KOPT-K1 (cell line): ENCODE data around the gene RNF213.

Source experiments
- H3K27ac ChIP-seq: fragments of 200-600 bp; sonication (generic); 2 replicates; pipeline ENCODE4 v1.5.1; 2016; ENCODE audit warnings: antibody characterized with exemption, mild to moderate bottlenecking, low read depth, low read length; ENCODE audit not compliant: poor library complexity, severe bottlenecking
- H3K36me3 ChIP-seq: fragments of 200-600 bp; sonication (generic); 2 replicates; pipeline ENCODE4 v1.5.1; 2017; ENCODE audit warnings: antibody characterized with exemption, mild to moderate bottlenecking, low read length, moderate library complexity; ENCODE audit not compliant: insufficient read depth
- H3K9me3 ChIP-seq: fragments of 200-600 bp; sonication (generic); 2 replicates; pipeline ENCODE4 v1.5.1; 2017; ENCODE audit warnings: antibody characterized with exemption, low read length, mild to moderate bottlenecking; ENCODE audit not compliant: insufficient read depth, poor library complexity, severe bottlenecking

Gene RNF213

GRCh38 chr17:80345841-80346497 is 85.3 kb downstream of the RNF213 start:
- Histone ChIP-seq H3K27ac (no peak overlapping the region), H3K9me3 (no peaks in the 10 kb centered on the region), H3K36me3 (peaks cover 98% of the 10 kb centered on the region)

DNA sequence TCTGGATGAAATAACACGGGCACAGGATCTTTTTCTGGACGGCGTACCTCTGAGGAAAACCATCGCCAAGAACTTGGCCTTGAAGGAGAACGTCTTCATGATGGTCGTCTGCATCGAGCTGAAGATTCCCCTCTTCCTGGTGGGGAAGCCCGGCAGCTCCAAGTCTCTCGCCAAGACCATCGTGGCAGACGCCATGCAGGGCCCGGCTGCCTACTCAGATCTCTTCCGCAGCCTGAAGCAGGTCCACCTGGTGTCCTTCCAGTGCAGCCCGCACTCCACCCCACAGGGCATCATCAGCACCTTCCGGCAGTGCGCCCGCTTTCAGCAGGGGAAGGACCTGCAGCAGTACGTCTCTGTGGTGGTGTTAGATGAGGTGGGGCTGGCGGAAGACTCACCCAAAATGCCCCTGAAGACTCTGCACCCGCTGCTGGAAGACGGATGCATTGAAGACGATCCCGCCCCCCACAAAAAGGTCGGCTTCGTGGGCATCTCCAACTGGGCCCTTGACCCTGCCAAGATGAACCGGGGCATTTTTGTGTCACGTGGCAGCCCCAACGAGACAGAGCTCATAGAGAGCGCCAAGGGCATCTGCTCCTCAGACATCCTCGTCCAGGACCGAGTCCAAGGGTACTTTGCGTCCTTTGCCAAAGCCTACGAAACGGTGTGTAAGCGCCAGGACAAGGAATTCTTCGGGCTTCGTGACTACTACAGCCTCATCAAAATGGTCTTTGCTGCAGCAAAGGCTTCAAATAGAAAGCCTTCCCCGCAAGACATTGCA is 86.0 kb downstream of the RNF213 start:
- H3K36me3 ChIP-seq = peaks cover 98% of the 10 kb centered on the region
- no peaks in the 10 kb centered on the region for H3K9me3 ChIP-seq
- no peak overlapping the region for H3K27ac ChIP-seq

DNA sequence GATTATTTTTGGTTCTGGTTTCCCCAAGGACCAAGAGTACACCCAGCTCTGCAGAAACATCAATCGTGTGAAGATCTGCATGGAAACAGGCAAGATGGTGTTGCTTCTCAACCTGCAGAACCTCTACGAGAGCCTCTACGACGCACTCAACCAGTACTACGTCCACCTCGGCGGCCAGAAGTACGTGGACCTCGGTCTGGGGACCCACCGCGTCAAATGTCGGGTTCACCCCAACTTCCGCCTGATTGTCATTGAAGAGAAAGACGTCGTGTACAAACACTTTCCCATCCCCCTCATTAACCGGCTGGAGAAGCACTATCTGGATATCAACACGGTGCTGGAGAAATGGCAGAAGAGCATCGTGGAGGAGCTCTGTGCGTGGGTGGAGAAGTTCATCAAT is 86.9 kb downstream of the RNF213 start:
- H3K36me3 ChIP-seq = peaks cover 100% of the 10 kb centered on the region
- no peak overlapping the region for H3K27ac ChIP-seq
- no peaks in the 10 kb centered on the region for H3K9me3 ChIP-seq

GRCh38 chr17:80347948-80348351 is 87.3 kb downstream of the RNF213 start:
- H3K36me3 ChIP-seq = peaks cover 100% of the 10 kb centered on the region
- no peaks in the 10 kb centered on the region for H3K9me3 ChIP-seq

GRCh38 chr17:80348551-80349150 is 88.0 kb downstream of the RNF213 start:
- H3K9me3 ChIP-seq = no peaks in the 10 kb centered on the region
- peaks cover 100% of the 10 kb centered on the region for H3K36me3 ChIP-seq
- H3K27ac ChIP-seq = no peak overlapping the region

More at GRCh38 chr17:80347948-80348351, 87.3 kb downstream of the RNF213 start:
- H3K27ac ChIP-seq = no peak overlapping the region

GRCh38 chr17:80349151-80349651 is 88.5 kb downstream of the RNF213 start:
- Histone ChIP-seq H3K9me3 (no peaks in the 10 kb centered on the region), H3K27ac (no peak overlapping the region), H3K36me3 (peaks cover 100% of the 10 kb centered on the region)

GRCh38 chr17:80349751-80350150 is 89.1 kb downstream of the RNF213 start:
- no peak overlapping the region for H3K27ac ChIP-seq
- H3K9me3 ChIP-seq = no peaks in the 10 kb centered on the region
- peaks cover 100% of the 10 kb centered on the region for H3K36me3 ChIP-seq

DNA sequence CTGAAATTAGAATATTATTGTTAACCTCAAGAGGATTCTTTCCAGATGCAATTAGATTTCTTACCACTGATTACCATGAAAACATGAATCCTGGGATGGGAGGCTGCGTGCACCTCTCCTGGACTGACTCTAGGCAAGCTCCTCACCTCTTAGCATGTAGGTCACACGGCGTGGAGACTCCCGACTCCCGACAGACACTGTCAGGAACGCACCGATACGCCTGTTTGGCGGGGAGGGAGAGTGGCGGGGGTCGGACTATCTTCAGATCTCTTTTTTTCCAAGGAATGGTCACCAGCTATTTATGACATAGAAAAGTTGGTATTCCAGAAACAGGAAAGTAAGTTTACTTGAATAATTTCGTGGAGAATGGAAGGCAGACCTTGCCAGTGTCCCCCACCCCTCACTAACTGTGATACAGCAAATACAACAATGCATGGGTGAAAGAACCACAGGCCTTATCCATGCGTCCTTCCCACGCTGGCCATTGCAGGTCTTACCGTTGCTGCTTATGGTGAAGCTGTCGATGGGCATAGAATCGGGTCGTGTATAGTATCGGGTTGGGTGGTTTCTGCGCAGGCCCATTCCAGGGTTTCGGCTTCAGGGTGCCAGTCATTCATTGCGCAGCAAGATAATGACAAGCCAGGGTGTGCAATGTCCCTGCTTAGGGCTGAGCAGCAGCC is 91.7 kb downstream of the RNF213 start:
- Histone ChIP-seq H3K27ac (no peak overlapping the region), H3K36me3 (peaks cover 100% of the 10 kb centered on the region), H3K9me3 (no peaks in the 10 kb centered on the region)

DNA sequence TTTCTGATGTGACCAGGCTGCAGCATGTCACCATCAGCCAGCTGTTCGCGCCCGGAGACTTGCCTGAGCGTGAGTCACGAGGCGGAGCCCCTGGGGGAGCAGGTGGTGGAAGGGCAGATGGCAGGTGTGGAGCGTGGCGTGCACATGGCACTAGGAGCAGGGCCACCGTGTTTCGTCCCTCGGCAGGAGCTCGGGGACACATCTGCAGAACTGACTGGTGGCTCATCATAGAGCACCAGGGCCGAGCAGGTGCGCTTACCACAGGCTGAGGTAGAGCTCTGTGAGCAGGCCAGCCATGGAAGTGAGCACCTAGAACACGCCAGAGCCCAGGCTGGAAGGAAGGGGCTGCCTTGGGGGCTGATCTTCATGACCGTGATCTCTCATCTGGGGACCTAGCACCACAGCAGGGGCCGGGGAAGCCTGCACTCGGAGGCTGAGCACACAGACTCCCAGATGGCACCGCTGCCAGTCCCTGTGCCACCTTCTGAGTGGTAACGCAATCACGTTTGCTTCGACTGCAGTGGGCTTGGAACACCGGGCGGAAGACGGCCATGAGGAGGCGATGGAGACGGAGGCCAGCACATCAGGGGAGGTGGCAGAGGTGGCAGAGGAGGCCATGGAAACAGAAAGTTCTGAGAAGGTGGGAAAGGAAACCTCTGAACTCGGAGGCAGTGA is 92.5 kb downstream of the RNF213 start:
- no peaks in the 10 kb centered on the region for H3K9me3 ChIP-seq
- H3K36me3 ChIP-seq = peaks cover 100% of the 10 kb centered on the region
- no peak overlapping the region for H3K27ac ChIP-seq

- Histone ChIP-seq H3K9me3 (no peaks in the 10 kb centered on the region), H3K27ac (no peak overlapping the region), H3K36me3 (peaks cover 100% of the 10 kb centered on the region)
These were observed 93.1 kb downstream of the RNF213 start for GRCh38 chr17:80353718-80354275.

DNA sequence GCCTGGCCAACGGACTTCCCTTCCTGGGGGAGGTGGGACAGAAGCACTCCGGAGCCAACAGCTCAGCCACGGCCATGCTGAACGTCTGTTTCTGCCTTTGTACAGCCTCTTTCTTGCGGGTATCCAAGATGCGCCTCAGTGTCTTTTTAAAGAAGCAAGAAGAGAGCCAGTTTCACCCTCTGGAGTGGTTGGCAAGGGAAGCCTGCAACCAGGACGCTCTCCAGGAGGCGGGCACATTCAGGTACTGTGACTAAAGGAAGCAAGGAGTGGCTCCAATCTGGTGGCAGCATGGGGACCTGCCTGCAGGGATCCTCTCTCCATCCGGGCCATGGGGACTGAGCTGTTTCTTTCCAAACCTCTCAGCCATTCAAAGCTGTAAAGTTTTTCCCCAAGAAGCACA is 93.7 kb downstream of the RNF213 start:
- no peak overlapping the region for H3K27ac ChIP-seq
- H3K9me3 ChIP-seq = no peaks in the 10 kb centered on the region
- H3K36me3 ChIP-seq = peaks cover 100% of the 10 kb centered on the region

DNA sequence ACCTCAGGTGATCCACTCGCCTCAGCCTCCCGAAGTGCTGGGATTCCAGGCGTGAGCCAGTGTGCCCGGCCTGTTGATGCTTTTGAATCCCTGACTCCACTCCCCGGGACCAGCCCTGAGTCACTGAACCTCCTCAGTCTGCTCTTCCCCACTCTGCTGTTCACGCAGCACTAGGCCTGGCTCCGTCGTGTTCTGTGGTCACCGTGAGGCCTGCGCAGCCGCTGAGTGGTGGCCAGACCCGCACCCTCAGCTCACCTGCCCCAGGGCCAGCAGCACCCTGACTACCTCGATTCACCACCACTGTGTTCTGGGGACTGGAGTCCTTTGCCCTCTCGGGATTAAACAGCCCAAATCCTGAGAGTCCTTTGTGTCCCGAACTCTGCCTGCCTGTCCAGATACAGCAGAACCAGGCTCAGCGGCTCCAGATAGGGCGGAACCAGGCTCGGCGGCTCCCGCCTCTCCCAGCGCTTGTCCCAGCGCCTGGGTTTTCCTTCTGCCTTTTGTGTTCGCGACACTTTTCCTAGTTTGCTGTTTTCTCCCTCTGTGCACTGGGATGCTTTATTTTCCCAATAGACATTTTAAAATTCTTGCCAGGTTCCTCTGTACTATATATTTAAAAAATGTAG is 95.7 kb downstream of the RNF213 start:
- Histone ChIP-seq H3K36me3 (peaks cover 100% of the 10 kb centered on the region), H3K9me3 (peaks cover 13% of the 10 kb centered on the region), H3K27ac (no peak overlapping the region)

DNA sequence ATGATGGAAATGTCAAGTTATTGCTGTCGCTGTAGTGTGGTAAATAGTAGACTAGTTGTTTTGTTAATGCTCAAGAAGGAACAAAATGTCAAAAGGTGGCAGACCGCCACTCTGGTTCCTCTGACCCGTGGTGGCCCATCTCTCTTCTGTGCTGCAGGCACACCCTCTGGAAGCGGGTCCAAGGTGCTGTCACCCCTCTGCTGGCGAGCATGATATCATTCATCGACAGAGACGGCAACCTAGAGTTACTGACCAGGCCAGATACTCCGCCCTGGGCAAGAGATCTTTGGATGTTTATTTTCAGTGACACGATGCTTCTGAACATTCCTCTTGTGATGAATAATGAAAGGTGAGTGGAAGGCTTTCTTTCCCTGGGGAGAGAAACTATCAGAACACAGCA is 97.5 kb downstream of the RNF213 start:
- Histone ChIP-seq H3K36me3 (peaks cover 100% of the 10 kb centered on the region), H3K9me3 (peaks cover 14% of the 10 kb centered on the region), H3K27ac (no peak overlapping the region)

DNA sequence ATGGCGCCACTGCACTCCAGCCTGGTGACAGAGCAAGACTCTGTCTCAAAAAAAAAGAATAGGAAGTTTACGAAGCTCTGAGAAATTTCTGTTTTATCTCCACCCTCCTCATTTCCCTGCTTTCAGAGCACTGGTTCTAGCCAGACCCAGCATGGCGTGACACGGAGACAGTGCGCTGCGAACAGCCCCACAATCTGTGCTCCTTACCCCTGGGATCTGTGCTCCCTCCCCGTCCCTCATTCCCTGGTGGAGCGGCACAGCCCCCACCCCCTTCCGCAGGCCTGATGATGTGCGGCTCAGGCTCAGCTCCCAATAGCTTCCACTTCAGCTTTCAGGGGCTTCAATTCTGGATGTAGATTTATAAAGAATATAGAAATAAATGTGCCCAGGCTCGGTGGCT is 98.2 kb downstream of the RNF213 start:
- Histone ChIP-seq H3K27ac (no peak overlapping the region), H3K9me3 (peaks cover 14% of the 10 kb centered on the region), H3K36me3 (peaks cover 100% of the 10 kb centered on the region)
